HG03571 (cell line): ENCODE measurements around the gene RBP2.
"Not testable (repeated sequence)": the region's sequence is repeated elsewhere in the genome, so short reads cannot be mapped to it uniquely, and the experiment has no call there.

Source experiments
- ATAC-seq: cut with Tn5 transposase; IDR thresholded peaks from one replicate; pipeline ENCODE4 v1.9.1; 2021; ENCODE audit not compliant: unreplicated experiment

The RBP2 gene

GRCh38 chr3:139447486-139447885, 28.8 kb downstream of the RBP2 start:
- no peak for ATAC-seq

GRCh38 chr3:139444446-139444845, 31.9 kb downstream of the RBP2 start:
- no peak for ATAC-seq

- ATAC-seq = no peak
Observed at GRCh38 chr3:139443186-139443585, 33.1 kb downstream of the RBP2 start.

- no peak for ATAC-seq
Observed at GRCh38 chr3:139441656-139442055, 34.7 kb downstream of the RBP2 start.

- ATAC-seq = no peak
Observed at GRCh38 chr3:139440639-139441556, 35.4 kb downstream of the RBP2 start.

GRCh38 chr3:139439278-139439677, 37.0 kb downstream of the RBP2 start:
- ATAC-seq = no peak

GRCh38 chr3:139434764-139435307, 41.5 kb downstream of the RBP2 start:
- no peak for ATAC-seq

GRCh38 chr3:139434228-139434627, 42.1 kb downstream of the RBP2 start:
- ATAC-seq = no peak

- ATAC-seq = no peak
Observed at GRCh38 chr3:139433089-139433488, 43.2 kb downstream of the RBP2 start.

- ATAC-seq = no peak
Observed at GRCh38 chr3:139430493-139430892, 45.8 kb downstream of the RBP2 start.

- ATAC-seq = peak; percentile 81
Observed at GRCh38 chr3:139427283-139428060, 48.8 kb downstream of the RBP2 start.

GRCh38 chr3:139425745-139426400, 50.4 kb downstream of the RBP2 start:
- no peak for ATAC-seq

GRCh38 chr3:139423232-139423631, 53.1 kb downstream of the RBP2 start:
- no peak for ATAC-seq

GRCh38 chr3:139421460-139421859, 54.9 kb downstream of the RBP2 start:
- no peak for ATAC-seq

- ATAC-seq = no peak
Observed at GRCh38 chr3:139421040-139421439, 55.3 kb downstream of the RBP2 start.

- no peak for ATAC-seq
Observed at GRCh38 chr3:139418144-139418543, 58.2 kb downstream of the RBP2 start.

GRCh38 chr3:139416275-139416674, 60.0 kb downstream of the RBP2 start:
- no peak for ATAC-seq

GRCh38 chr3:139414608-139415224, 61.6 kb downstream of the RBP2 start:
- no peak for ATAC-seq

GRCh38 chr3:139412891-139413290, 63.4 kb downstream of the RBP2 start:
- not testable (repeated sequence) for ATAC-seq
